ELF-1 (cell line): Measurements from ENCODE around the gene ISYNA1.

ENCODE experiments used
- DNase-seq: peaks from one replicate; pipeline ENCODE4 v3.0.0-alpha.2; 2016; ENCODE audit warnings: low read depth, low spot score

ISYNA1 gene

GRCh38 chr19:18443831-18444230 is 5.9 kb upstream of the ISYNA1 start:
- no peak for DNase-seq

GRCh38 chr19:18443406-18443805 is 5.5 kb upstream of the ISYNA1 start:
- no peak for DNase-seq

GRCh38 chr19:18442941-18443340 is 5.0 kb upstream of the ISYNA1 start:
- no peak for DNase-seq

GRCh38 chr19:18441804-18442788 is 4.2 kb upstream of the ISYNA1 start:
- DNase-seq = no peak

GRCh38 chr19:18440936-18441803 is 3.2 kb upstream of the ISYNA1 start:
- no peak for DNase-seq

GRCh38 chr19:18440415-18440877 is 2.5 kb upstream of the ISYNA1 start:
- peak; percentile 77 for DNase-seq

GRCh38 chr19:18439910-18440237 is 1.9 kb upstream of the ISYNA1 start:
- no peak for DNase-seq

- peak; percentile 81 for DNase-seq
Observed at GRCh38 chr19:18439025-18439909, 1.3 kb upstream of the ISYNA1 start.

- DNase-seq = peak; percentile 87
Observed at GRCh38 chr19:18438331-18439024, 545 bp upstream of the ISYNA1 start.

- peak; percentile 91 for DNase-seq
Observed at GRCh38 chr19:18436671-18437490, 1.1 kb downstream of the ISYNA1 start.

GRCh38 chr19:18435842-18436670 is 1.9 kb downstream of the ISYNA1 start:
- DNase-seq = no peak

GRCh38 chr19:18435178-18435841 is 2.6 kb downstream of the ISYNA1 start:
- no peak for DNase-seq

- DNase-seq = no peak
Observed at GRCh38 chr19:18434411-18435175, 3.3 kb downstream of the ISYNA1 start.

GRCh38 chr19:18433735-18434398 is 4.1 kb downstream of the ISYNA1 start:
- no peak for DNase-seq

- DNase-seq = no peak
Observed at GRCh38 chr19:18433015-18433691, 4.8 kb downstream of the ISYNA1 start.

- no peak for DNase-seq
Observed at GRCh38 chr19:18432275-18433014, 5.5 kb downstream of the ISYNA1 start.
